Right lobe of liver (tissue), 4 donors: ENCODE results near the gene OSCP1.

Source experiments
- CTCF ChIP-seq, 4 donors: fragments of 200-600 bp in 3 of 4; fragments of 450-650 bp in 1 of 4; IDR thresholded peaks; one replicate each; pipeline versions ENCODE4 v1.5.1 to v1.8.0; 2016 to 2022; ENCODE audit warnings: antibody characterized with exemption in 4 of 4, mild to moderate bottlenecking in 2 of 4
- POLR2A ChIP-seq: fragments of 450-650 bp; IDR thresholded peaks from one replicate; pipeline ENCODE4 v1.6.1; 2017; ENCODE audit warnings: antibody characterized with exemption, mild to moderate bottlenecking
- donor health status: DM: no; HTN: no; CAD: no.
- donor health status: DM: no; HTN: no; CAD: no.
- donor health status: DM: no; HTN: yes; CAD: no.

GRCh38 chr1:36377791-36378492 lies 72.3 kb downstream of the OSCP1 start:
- TF ChIP-seq CTCF (IDR thresholded peaks at IDR 0.05), result no peak
- TF ChIP-seq POLR2A, result no peak
